Measurements from ENCODE around the gene CCDC69. TPM values are rescaled to one million over a fixed set of nuclear protein-coding genes. Genes with fewer than 3 reads are reported as not detected.

Gene CCDC69
- total and polyA plus RNA-seq, 10 of the 15 experiments (the other 5 are each of a cell fraction or from before 2014, with no cell fraction given) = 13.5 to 106 (median 70.1) TPM

- FAIRE-seq (no peak), ATAC-seq (no peak), DNase-seq (ENCODE audit: low read depth, low spot score) (no peak)
- H2AFZ ChIP-seq (ENCODE audit: control insufficient read depth, low read depth, low read length) = no peak overlapping the region
- intact Hi-C loops (cut with micrococcal nuclease; ENCODE audit: unreplicated experiment) (no loop called here), in situ Hi-C loops (cut with MboI) (no loop called here)
- BruUV-seq (replicated peaks) = no TSS peak
- H3K4me1 ChIP-seq (ENCODE audit: control insufficient read depth, insufficient read depth, low read length) = peaks cover 79% of the 10 kb centered on the region
- H3K4me2 ChIP-seq (ENCODE audit: control insufficient read depth, insufficient read depth) = peak overlapping the region; percentile 57
- H3K36me3 ChIP-seq (ENCODE audit: control insufficient read depth in 2 of 2, insufficient read depth in 2 of 2, low read length in 1 of 2) = peaks cover 28 to 43% of the 10 kb centered on the region in 2 experiments
- TF ChIP-seq CBX3 (IDR thresholded peaks at IDR 0.05; ENCODE audit: borderline replicate concordance, low read depth) (no peak), EGR1 (IDR thresholded peaks at IDR 0.05; ENCODE audit: borderline replicate concordance in 1 of 2, low read depth in 2 of 2, low read length in 2 of 2) (no peak)
- RAD21 ChIA-PET (ENCODE audit: unreplicated experiment) = interaction anchor here (0.9 to 8.4 kb wide), 5 partner anchors 7 to 92 kb away, joined by 3 to 189 read pairs (median 3); no protein-coding TSS in a partner anchor
- CTCF ChIA-PET = interaction anchor here (0.9 to 40.1 kb wide), 3 partner anchors 7 to 367 kb away, joined by 3 to 1107 read pairs (median 1107); partner anchors contain the start of gene ANXA6
- H3K79me2 ChIP-seq (ENCODE audit: control insufficient read depth, insufficient read depth, low read length) = peaks cover 99% of the 10 kb centered on the region
- no peaks in the 10 kb centered on the region for H3K9me3 ChIP-seq (replicated peaks; ENCODE audit: control insufficient read depth, insufficient read depth, low read length)
- SMC1A ChIA-PET (ENCODE audit: uncharacterized antibody, unreplicated experiment) = interaction anchor here (1.0 to 35.3 kb wide), 3 partner anchors 10 to 50 kb away, joined by 3 to 1132 read pairs (median 1132); partner anchors contain the start of gene ANXA6
- peaks cover 4% of the 10 kb centered on the region for H4K20me1 ChIP-seq (ENCODE audit: control insufficient read depth, insufficient read depth)
- POLR2A ChIA-PET = interaction anchor here (0.5 to 8.4 kb wide), 5 partner anchors 8 to 68 kb away, joined by 3 to 153 read pairs (median 5); partner anchors contain the start of gene ANXA6
- H3K27me3 ChIP-seq (replicated peaks in 1 of 2; ENCODE audit: control insufficient read depth in 2 of 2, insufficient read depth in 2 of 2, low read length in 1 of 2) = no peaks in the 10 kb centered on the region
- no peak overlapping the region for H3K9ac ChIP-seq (ENCODE audit: control insufficient read depth, insufficient read depth, low read length)
- peak overlapping the region; percentile 63 for H3K27ac ChIP-seq (ENCODE audit: control insufficient read depth, insufficient read depth)
- H3K4me3 ChIP-seq = no peak overlapping the region
These were observed 77.8 kb downstream of the CCDC69 start for GRCh38 chr5:151146061-151146460.

GRCh38 chr5:151144922-151145321, 79.0 kb downstream of the CCDC69 start:
- peaks cover 72% of the 10 kb centered on the region for H3K4me1 ChIP-seq (ENCODE audit: control insufficient read depth, insufficient read depth, low read length)
- H3K9me3 ChIP-seq (replicated peaks; ENCODE audit: control insufficient read depth, insufficient read depth, low read length) = no peaks in the 10 kb centered on the region
- in situ Hi-C loops (cut with MboI) (no loop called here), intact Hi-C loops (cut with micrococcal nuclease; ENCODE audit: unreplicated experiment) (no loop called here)
- ATAC-seq = peak; percentile 11
- peak overlapping the region; percentile 1; the same call in 1 of the 2 replicates for H3K9ac ChIP-seq (ENCODE audit: control insufficient read depth, insufficient read depth, low read length)
- peaks cover 35 to 49% of the 10 kb centered on the region in 2 experiments for H3K36me3 ChIP-seq (ENCODE audit: control insufficient read depth in 2 of 2, insufficient read depth in 2 of 2, low read length in 1 of 2)
- peaks cover 4% of the 10 kb centered on the region for H4K20me1 ChIP-seq (ENCODE audit: control insufficient read depth, insufficient read depth)
- no TSS peak for BruUV-seq (replicated peaks)
- no peak overlapping the region for H3K4me3 ChIP-seq
- H2AFZ ChIP-seq (ENCODE audit: control insufficient read depth, low read depth, low read length) = no peak overlapping the region
- ChIA-PET CTCF (interaction anchor here (0.9 to 40.1 kb wide), 3 partner anchors 9 to 94 kb away, joined by 4 to 1107 read pairs (median 1107); partner anchors contain the start of gene ANXA6), SMC1A (ENCODE audit: uncharacterized antibody, unreplicated experiment) (interaction anchor here (1.1 to 35.3 kb wide), 3 partner anchors 9 to 96 kb away, joined by 3 to 1132 read pairs (median 1132); partner anchors contain the start of gene ANXA6), POLR2A (interaction anchor here (1.0 to 8.4 kb wide), 6 partner anchors 9 to 69 kb away, joined by 3 to 153 read pairs (median 4); partner anchors contain the start of gene ANXA6), RAD21 (ENCODE audit: unreplicated experiment) (interaction anchor here (0.9 to 8.4 kb wide), 8 partner anchors 7 to 93 kb away, joined by 3 to 189 read pairs (median 4); no protein-coding TSS in a partner anchor)
- no peaks in the 10 kb centered on the region for H3K27me3 ChIP-seq (replicated peaks in 1 of 2; ENCODE audit: control insufficient read depth in 2 of 2, insufficient read depth in 2 of 2, low read length in 1 of 2)
- no peak for FAIRE-seq
- WGBS (ENCODE audit: insufficient coverage, insufficient replicate concordance, low lambda C conversion rate, missing lambda C conversion rate) = 19% methylated on average over 7 of the region's 7 CpGs
- H3K4me2 ChIP-seq (ENCODE audit: control insufficient read depth, insufficient read depth) = peak overlapping the region; percentile 46
- peaks cover 98% of the 10 kb centered on the region for H3K79me2 ChIP-seq (ENCODE audit: control insufficient read depth, insufficient read depth, low read length)
- peak overlapping the region; percentile 63 for H3K27ac ChIP-seq (ENCODE audit: control insufficient read depth, insufficient read depth)
- DNase-seq (ENCODE audit: low read depth, low spot score) = no peak
- peak; percentile 22; the same call in 1 of the 2 replicates for TF ChIP-seq TCF12 (IDR thresholded peaks at IDR 0.05; ENCODE audit: low read depth, low read length)
- TF ChIP-seq RBBP5 (conservative IDR thresholded peaks at IDR 0.05) = no peak
- TF ChIP-seq POLR2AphosphoS2 (IDR thresholded peaks at IDR 0.05; ENCODE audit: low read depth, low read length) = no peak
- TF ChIP-seq POLR2A (IDR thresholded peaks at IDR 0.05; ENCODE audit: low read depth, low read length) = peak; percentile 26; the same call in 1 of the 2 replicates
- peak; percentile 73; the same call in 1 of the 2 replicates for TF ChIP-seq TCF3 (IDR thresholded peaks at IDR 0.05; ENCODE audit: borderline replicate concordance, insufficient read depth, low read depth, low read length)
- no peak for TF ChIP-seq IRF4 (IDR thresholded peaks at IDR 0.05; ENCODE audit: low read depth, low read length)
- peak; percentile 88 for TF ChIP-seq MEF2B (IDR thresholded peaks at IDR 0.05; ENCODE audit: partially characterized antibody, poor library complexity, severe bottlenecking)
- no peak for TF ChIP-seq SMAD1 (IDR thresholded peaks at IDR 0.05; ENCODE audit: low read depth, partially characterized antibody)
- 0 out of 2 replicates have a peak, but pooled peaks have one; percentile 13 for TF ChIP-seq RELB (IDR thresholded peaks at IDR 0.05; ENCODE audit: low read depth)
- TF ChIP-seq E4F1 (IDR thresholded peaks at IDR 0.05; ENCODE audit: borderline replicate concordance, partially characterized antibody) = no peak
- no peak for TF ChIP-seq TCF7 (IDR thresholded peaks at IDR 0.05; ENCODE audit: borderline replicate concordance)

All from GM12878 (cell line).